Measurements from ENCODE around the gene MTMR3. TPM values are rescaled to one million over a fixed set of nuclear protein-coding genes. Genes with fewer than 3 reads are reported as not detected.
A peak's percentile ranks its signal among the peaks of the same experiment; 100 is the strongest.

Gene MTMR3
- total RNA-seq, 1 donor from 2014 or later = 21.4 TPM

DNA sequence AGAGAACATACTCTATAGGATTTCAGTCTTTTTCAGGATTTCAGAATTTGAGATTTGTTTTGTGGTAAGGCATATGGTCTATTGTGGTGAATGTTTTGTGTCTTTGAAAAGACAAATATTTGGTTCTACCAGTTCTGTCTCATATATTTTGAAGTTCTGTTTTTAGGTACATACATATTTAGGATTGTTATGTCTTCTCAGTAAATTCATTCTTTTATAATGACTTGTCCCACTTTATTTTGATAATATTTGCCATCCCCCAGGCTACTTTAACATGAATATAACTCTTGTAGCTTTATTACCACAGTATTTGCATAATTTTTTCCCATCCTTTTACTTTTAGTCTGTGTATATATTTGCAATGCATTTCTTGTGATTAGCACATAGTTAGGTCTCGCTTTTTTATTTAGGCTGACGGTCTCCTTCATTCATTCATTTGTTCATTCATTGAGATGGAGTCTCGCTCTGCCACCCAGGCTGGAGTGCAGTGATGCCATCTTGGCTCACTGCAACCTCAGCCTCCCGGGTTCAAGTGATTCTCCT is 32.1 kb downstream of the MTMR3 start:
- DNase-seq (ENCODE audit: low read depth, low spot score) = no peak

DNA sequence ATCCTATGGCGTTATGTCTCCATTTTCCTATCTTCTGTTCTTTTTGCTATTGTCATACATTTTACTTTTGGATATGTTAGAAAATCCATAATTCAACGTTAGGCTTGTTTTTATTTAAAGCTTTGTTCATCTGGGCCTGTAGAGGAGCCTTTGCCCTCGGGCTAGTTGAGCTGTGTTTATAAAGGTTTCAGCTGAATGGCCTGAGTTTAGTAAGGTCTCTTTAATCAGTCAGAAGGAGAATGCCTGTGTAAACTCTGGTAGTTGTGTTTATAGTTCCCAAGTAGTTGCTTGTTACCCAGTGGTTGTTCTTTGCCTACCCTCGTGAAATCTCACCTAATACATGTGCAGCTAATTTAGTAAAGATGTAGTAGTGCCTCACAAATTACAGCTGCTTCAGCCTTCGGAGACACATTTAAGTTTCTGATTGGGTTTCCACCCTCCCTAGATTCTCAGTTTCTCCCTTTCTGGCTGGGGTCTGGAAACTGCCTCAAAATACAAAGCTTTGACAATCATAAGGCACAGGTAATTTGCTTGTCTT is 33.1 kb downstream of the MTMR3 start:
- no peak for DNase-seq (ENCODE audit: low read depth, low spot score)

DNA sequence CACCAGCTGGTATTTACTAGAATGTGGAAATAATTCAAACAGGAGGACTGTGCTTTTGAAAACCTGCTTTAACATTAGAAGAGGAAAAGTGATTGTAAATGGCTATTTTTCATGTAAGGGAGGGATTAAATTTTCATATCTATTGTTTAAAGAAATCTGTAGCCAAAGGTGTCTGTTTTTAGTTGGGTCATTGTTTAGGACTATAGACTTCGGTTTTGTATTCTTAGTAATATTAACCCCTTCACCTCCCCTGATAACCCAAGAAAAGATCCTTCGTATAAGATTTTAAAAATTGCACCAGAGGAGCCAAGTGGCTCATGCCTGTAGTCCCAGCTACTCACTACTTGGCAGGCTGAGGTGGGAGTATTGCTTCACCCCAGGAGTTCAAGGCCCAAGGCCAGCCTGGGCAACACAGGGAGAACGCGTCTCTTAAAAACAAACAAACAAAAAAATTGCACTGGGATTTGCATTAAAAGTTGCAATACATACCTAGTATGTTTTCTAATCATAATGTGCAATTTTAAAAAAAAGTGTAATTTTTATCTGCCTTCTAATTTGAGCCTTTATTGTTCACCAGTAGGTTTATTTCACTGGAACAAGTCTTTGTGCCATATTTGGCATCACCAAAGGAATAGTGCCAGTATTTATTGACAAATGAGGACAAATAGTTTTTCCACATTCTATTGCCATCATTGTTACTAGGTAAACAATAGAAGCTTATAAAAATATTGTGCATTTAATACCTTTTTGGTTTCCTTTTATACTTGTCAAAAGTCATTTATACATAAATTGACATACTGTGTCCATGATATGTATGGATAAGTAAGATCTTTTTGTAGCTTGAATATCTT is 34.3 kb downstream of the MTMR3 start:
- no peak for DNase-seq (ENCODE audit: low read depth, low spot score)

DNA sequence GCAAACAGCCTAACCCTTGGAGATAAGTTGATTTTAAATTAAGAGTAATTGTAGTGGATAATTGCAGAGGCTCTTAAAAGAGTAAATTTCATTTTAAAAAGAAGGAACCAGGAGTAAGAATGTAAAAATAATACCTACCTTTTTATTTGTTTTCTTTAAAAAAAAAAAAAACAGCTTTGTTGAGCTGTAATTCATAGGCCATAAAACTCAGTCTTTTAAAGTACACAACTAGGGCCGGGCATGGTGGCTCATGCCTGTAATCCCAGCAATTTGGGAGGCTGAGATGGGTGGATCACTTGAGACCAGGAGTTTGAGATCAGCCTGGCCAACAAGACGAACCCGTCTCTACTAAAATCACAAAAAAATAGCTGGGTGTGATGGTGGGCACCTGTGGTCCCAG is 42.4 kb downstream of the MTMR3 start:
- DNase-seq (ENCODE audit: low read depth, low spot score) = no peak

DNA sequence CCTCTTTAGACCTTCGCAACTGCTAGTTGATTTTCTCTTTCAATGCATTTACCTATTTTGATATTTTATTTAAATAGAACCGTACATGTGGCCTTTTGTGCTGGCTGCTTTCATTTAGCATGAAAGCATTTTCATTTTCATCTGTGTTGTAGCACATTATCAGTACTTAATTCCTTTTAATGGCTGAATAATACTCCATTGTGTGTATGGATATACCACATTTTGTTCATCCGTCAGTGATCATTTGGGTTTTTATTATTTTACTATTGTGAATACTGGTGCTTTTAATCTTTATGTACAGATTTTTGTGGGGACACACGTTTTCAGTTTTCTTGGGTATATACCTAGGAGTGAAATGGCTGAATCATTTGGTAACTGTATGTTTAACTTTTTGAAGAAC is 43.1 kb downstream of the MTMR3 start:
- no peak for DNase-seq (ENCODE audit: low read depth, low spot score)

DNA sequence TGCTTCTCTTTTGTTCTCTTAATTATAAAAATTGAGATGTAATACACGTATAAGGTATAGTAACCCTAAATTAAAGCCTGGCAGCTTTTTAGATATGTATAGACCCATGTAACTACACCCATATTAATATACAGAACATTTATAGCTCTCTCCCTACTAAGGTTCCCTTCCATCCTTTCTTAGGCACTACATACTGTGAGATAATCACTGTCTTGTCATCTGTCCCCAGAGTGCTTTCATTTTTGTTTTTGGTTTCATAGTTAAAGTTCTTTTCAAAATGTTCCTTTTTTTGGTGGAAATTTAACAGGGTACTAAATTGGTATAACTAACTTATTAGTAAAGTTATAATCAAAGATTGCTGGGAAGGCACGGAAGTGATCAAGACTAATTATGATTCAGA is 49.2 kb downstream of the MTMR3 start:
- no peak for DNase-seq (ENCODE audit: low read depth, low spot score)

DNA sequence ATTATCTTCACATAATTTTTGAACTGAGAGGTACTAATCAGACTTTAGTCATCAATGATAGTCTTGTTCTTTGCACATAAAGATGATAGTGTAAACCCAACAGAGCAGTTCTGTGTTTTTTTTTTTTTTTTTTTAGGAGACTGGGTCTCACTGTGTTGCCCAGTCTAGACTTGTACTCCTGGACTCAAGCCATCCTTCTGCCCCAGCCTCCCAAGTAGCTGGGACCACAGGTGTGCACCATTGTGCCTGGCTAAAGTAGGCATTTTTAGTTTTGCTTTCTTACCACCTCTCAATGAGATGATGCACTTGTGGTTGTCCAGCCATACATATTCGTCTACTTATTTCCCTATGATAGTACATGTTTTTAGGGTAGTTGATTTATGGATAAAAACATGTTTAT is 50.6 kb downstream of the MTMR3 start:
- DNase-seq (ENCODE audit: low read depth, low spot score) = no peak

DNA sequence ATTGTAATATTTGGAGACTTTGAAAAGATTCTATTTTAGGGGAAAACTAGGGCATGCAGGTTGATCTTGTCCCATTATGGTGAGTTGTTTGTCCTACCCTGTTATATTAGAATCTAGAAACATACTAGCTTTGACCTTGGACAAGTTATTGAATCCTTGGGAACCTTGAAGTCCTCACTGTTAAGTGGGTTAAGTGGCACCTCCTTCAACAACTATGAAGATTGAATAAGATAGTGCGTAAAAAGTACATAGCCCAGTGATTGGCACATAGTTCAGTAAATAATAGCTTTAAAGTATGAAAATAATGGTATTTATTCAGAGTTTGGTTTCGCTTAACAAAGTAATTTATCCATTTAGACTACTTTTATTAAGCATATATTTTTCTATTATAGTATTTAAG is 51.6 kb downstream of the MTMR3 start:
- DNase-seq (ENCODE audit: low read depth, low spot score) = no peak

DNA sequence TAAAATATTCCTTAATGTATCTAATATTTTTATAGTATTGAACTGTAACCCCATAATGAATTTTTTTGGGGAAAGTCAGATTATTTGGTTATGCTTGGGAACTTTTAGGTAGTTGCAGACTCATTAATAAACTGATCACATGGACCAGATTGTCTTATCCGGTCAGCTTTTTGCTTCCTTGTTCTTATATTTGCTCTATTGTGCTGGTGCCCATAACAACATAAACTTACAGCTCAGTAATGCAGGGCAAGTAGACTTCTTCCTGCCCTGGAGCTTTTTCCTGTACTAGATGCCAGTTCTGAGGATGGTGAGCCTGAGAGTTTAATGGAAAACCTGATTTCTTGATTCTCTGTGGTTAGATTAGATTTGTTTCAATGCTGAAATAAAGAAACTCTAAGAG is 53.2 kb downstream of the MTMR3 start:
- peak; percentile 60 for DNase-seq (ENCODE audit: low read depth, low spot score)

DNA sequence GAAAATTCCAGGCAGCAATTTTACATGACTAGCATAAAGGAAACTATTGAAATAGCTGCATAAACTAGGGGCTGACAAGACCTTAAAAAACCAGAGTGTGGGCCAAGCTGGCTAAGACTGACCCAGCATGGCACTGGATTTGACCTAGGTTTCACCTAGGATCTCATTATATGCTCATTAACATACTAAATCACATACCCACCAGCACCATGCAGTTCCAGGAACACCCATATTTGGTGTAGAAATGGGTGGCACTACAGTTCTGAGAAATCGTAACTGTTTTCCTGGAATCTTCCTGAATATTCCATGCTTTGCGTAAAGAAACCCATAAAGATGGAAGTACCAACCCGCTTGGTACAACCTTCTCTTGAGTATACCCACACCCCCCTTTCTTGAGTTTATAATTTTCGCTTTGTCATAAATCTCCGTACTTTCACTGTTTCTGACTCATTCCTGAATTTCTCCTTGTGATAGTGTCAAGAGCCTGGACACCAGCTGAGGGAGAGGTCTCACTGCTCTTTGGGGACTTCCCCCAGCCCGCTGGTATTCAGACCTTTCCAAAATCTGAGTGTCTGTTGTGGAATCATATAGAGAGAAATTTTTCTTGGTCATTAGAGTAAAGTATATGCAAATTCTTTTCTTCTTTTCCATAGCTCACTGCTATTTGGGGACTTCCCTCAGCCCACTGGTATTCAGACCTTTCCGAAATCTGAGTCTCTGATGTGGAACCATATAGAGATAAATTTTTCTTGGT is 55.1 kb downstream of the MTMR3 start:
- no peak for DNase-seq (ENCODE audit: low read depth, low spot score)

DNA sequence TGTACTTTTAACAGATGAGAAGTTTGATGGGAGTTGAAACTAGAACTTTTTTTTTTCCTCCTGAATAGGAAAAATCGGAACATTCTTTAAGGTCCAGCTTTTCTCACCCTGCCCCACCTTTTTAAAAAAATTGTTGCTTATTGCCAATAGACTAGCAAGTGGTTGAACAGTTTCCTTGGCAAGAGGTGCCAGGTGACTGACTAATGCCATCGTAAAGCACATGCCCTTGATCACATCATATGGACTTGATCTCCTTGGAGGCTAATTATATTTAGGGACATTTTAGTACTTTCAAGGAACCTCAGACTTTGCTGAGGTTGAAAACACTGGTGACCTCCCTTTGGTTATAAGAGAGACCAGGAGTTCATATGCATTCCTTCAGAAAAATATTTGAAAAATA is 57.6 kb downstream of the MTMR3 start:
- no peak for DNase-seq (ENCODE audit: low read depth, low spot score)

DNA sequence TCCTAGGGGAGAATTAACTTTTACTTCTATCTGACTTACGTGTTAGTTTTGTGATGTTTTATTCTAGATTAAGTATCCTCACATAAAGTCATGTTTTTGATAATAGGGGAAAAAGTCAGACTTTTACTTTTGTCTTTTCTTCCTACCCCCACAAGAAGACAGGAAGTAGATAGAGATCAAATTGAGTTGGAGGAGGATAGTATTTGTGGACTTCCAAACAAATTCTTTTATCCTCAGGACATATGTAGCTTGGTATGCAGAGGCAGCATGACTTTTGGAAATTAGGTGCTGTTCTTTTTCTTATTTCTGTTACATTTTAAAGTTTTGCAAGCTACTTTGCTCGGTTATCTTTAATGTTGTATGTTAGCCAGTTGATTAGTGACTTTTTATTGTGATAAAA is 61.4 kb downstream of the MTMR3 start:
- no peak for DNase-seq (ENCODE audit: low read depth, low spot score)

DNA sequence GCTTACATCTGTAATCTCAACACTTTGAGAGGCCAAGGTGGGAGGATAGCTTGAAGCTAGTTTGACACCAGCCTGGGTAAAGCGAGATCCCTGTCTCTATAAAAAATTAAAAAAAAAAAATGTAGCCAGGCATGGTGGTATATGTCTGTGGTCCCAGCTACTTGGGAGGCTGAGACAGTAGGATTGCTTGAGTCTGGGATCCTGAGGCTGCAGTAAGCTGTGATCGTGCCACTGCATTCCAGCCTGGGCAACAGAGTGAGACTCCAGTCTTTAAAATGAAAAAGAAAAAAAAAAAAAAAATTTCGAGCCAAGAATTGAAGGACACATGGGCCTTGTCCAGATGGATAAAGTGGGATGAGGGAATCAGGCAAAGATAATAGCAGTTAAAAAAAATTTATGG is 62.5 kb downstream of the MTMR3 start:
- no peak for DNase-seq (ENCODE audit: low read depth, low spot score)

DNA sequence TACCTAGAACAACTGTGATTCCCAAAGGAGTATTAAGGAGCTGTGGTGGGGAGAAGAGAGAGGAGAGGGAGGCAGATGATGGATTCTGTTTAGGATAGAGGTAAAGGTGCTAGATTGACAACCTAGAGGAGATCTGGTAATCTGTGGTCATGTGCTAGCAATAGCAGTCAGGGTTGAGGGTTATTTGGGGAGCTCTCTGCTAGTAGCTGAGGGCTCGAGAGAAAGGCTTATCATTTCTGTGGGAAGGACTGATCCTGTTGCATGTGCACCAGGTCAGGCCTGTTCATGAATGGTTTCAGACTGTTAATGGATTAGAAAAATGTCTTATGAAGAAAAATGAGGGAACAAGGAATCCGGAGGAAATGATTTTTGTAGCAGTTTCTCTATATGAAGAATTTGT is 63.2 kb downstream of the MTMR3 start:
- no peak for DNase-seq (ENCODE audit: low read depth, low spot score)

DNA sequence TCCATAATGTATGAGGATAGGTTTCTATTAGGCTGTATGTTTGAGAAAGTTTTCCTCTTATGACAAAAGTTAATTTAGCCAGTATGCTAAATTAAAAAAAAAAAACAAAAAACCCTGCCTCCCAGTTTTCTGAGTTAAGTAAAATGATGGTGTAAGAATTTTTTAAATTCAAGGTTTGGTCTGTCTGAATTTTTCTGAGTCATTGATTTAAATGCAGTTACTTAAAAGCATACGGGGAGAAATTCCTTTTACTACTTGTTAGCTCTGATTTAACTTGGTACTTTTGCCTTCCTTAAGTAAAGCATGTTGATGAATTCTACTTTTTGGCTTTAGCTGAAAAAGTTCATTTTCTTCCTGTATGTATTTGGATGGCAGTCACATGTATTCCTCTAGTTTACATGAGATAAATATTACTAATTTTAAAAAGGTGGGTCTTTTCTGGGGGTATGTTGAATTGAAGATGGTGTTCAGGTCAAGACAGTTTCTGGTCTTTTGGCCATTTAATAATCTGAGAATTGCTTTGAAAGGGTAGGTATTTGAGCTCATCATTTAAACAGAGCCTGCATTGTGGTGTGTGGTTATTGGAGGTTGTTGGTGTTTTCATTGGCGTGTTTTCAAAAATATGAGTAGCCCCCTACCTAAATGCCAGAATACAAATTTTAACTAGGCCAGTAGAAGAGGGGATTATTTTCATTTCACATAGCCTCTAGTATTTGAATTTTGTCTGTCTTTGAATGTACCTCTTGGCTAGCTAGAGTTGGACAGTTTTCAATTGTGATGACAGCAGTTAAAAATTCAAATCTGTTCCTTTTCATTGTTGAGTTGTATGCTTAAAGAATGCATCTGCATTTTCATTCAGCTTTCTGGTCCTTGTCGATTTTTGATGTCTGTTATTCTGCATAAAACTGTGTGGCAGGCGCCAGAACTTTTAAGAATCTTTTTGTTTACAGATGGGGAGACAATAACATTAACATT is 64.7 kb downstream of the MTMR3 start:
- no peak for DNase-seq (ENCODE audit: low read depth, low spot score)

DNA sequence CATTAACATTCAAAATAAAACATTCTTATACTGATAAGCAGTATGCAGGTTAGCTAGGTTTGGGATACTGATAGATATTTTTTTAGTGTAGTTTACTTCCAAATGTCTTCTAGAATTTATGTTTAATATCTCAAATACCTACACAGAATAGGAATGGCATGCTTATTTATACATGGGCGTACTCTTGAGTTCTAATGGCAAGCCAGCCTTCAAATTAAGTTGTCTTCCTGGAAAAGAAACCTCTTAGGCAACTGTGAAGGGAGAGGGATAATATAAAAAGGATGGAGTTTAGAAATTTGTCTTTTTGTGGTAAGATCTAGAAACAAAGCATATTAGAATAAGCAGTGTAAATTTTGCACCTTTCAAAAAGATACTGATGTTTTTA is 65.4 kb downstream of the MTMR3 start:
- DNase-seq (ENCODE audit: low read depth, low spot score) = no peak

DNA sequence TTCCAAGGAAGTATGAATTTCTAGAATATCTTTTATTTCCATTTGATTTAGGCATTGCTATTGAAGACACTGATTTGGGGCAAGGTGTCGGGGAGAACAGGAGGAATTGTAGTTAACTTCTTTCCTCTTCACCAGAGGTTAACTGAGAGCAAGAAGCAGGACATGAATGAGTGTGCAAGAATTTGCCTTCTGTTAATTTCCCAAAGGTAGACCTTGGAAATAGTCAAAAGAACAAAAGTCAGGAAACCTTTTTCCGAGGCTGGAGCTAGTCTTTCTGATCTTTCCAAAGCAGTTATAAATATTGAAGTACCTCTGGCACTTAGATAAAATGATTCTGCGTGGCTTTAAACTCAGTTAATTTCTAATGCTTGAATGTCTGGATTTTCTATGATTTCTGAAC is 66.9 kb downstream of the MTMR3 start:
- no peak for DNase-seq (ENCODE audit: low read depth, low spot score)

DNA sequence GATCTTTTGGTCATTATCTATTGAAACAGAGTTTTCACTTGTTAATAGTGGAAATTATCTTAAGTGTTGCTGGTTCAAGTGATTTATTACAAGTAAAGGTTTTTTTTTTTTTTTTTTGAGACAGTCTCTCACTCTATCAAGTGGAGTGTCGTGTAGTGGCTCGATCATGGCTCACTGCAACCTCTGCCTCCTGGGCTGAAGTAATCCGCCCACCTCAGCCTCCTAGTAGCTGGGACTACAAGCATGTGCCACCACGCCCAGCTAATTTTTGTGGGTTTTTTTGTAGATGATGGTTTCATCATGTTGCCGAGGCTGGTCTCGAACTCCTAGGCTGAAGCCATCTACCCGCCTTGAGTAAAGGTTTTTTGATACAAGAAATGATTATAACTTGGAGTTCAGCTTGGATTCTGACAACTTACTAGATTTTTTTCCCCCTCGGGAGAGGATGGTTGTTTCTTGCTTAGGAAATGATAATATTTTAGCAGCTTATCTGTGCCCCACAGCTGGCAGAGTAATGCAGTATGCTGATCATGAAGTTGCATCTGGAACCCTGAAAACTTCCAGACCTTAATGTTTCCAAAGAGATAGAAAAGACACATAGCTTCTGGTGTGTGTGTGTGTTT is 68.9 kb downstream of the MTMR3 start:
- no peak for DNase-seq (ENCODE audit: low read depth, low spot score)

DNA sequence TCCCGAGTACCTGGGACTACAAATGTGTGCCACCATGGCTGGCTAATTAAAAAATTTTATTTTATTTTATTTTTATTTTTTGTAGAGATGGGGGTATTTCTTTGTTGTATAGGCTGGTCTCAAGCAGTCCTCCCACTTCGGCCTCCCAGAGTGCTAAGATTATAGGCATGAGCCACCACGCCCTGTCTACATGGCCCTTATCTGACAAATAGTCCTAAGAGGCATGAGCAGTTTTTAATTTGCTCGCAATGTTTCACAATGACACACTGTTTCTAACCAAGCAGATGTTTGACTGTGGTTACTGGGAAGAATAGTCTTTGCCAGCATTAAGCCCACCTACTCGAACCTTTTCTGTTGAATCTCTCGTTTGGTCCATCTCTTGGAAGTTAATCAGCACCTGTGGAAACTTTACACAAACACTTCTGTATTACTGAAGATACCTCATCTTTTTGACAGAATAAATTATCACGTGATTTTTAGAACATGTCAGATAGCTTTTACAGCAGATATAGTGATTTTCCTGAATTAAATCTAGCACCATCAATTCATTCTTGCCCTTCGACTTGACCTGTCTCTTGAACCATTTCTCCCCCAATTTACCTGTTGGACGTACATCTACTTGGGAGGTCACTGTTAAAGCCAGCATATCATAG is 71.4 kb downstream of the MTMR3 start:
- DNase-seq (ENCODE audit: low read depth, low spot score) = no peak

DNA sequence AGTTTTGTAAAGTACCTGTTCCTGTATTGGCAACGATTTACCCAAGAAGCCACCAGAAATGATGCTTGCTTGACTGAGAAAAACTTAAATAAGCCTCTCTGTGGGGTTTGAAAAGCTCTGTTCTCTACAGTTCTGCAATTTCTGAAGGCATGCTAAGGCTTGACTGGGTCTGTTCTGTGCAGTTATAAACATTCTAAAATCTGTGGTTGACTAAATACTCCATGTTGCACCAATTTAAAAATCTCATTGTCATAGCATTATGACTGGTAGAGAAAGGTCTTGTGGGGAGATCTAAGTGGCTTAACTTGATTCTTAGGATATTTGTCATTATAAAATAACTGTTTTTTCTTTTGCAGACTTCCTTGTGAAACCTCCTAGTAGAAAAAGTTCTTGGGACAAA is 73.7 kb downstream of the MTMR3 start:
- no peak for DNase-seq (ENCODE audit: low read depth, low spot score)
